ENCODE measurements around the gene ANKRD49.

Gene ANKRD49

DNA sequence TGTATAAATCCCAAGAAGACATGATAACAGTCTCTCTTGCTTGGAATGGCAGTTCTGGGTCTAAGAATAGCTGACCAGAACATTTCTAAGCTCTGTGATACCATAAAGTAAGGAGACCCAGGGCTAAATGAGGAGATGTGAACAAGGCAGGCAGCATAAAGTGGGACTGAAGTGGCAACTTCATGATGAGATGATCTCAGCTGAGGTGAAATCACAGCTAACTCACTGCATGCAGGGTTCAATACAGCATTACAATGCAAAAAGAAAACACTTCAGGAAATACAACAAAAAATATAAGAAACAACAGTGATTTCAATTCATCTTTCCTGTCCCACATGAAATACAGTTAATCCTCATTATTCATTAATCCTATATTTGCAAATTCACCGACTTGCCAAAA lies 44.8 kb upstream of the ANKRD49 start:
- Histone ChIP-seq H3K9ac (ENCODE audit: low read length) (no peak overlapping the region), H2AFZ (ENCODE audit: low read length) (no peak overlapping the region), H3K36me3 (ENCODE audit: insufficient read depth, low read length) (peaks cover 45% of the 10 kb centered on the region), H3K27me3 (ENCODE audit: insufficient read depth, low read length) (no peaks in the 10 kb centered on the region), H3K4me1 (ENCODE audit: insufficient read depth, low read length, severe bottlenecking) (no peaks in the 10 kb centered on the region), H3K27ac (ENCODE audit: low read depth, low read length, poor library complexity, severe bottlenecking) (no peak overlapping the region), H3K4me3 (ENCODE audit: low read depth, low read length, poor library complexity, severe bottlenecking) (no peak overlapping the region), H3K4me2 (ENCODE audit: low read length) (no peak overlapping the region), H4K20me1 (ENCODE audit: insufficient read depth, low read length) (no peaks in the 10 kb centered on the region), H3K9me3 (ENCODE audit: low read length) (peaks cover 4% of the 10 kb centered on the region; the same call in 1 of the 2 replicates), H3K79me2 (ENCODE audit: insufficient read depth, low read length) (no peaks in the 10 kb centered on the region), H3K9me2 (ENCODE audit: low read depth, low read length) (no peaks in the 10 kb centered on the region), H3F3A (ENCODE audit: insufficient read depth, low read length) (no peaks in the 10 kb centered on the region)
- TF ChIP-seq, protein P1, sequence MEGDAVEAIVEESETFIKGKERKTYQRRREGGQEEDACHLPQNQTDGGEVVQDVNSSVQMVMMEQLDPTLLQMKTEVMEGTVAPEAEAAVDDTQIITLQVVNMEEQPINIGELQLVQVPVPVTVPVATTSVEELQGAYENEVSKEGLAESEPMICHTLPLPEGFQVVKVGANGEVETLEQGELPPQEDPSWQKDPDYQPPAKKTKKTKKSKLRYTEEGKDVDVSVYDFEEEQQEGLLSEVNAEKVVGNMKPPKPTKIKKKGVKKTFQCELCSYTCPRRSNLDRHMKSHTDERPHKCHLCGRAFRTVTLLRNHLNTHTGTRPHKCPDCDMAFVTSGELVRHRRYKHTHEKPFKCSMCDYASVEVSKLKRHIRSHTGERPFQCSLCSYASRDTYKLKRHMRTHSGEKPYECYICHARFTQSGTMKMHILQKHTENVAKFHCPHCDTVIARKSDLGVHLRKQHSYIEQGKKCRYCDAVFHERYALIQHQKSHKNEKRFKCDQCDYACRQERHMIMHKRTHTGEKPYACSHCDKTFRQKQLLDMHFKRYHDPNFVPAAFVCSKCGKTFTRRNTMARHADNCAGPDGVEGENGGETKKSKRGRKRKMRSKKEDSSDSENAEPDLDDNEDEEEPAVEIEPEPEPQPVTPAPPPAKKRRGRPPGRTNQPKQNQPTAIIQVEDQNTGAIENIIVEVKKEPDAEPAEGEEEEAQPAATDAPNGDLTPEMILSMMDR (IDR thresholded peaks at IDR 0.05; ENCODE audit: low read length) = no peak
- TF ChIP-seq EZH2 (IDR thresholded peaks at IDR 0.05; ENCODE audit: borderline replicate concordance, low read length) = no peak

DNA sequence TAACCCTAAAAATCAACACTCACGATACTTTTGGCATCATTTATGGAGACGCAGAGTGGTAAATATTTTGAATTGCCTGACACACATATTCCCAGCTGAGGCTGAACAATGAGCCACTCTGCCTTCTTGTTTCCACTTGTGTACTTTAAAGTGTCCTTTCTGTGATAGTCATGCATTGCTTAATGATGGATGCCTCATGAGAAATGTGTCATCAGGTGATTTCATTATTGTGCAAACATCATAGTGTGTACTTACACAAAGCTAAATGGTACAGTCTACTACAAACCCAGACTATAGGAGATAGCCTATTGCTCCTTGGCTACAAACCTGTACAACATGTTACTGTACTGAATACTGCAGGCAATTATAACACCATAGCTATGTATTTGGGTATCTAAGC lies 44.3 kb upstream of the ANKRD49 start:
- Histone ChIP-seq H3K36me3 (ENCODE audit: insufficient read depth, low read length) (peaks cover 41% of the 10 kb centered on the region), H3K27me3 (ENCODE audit: insufficient read depth, low read length) (no peaks in the 10 kb centered on the region), H4K20me1 (ENCODE audit: insufficient read depth, low read length) (no peaks in the 10 kb centered on the region), H3K4me3 (ENCODE audit: low read depth, low read length, poor library complexity, severe bottlenecking) (no peak overlapping the region), H3K4me1 (ENCODE audit: insufficient read depth, low read length, severe bottlenecking) (no peaks in the 10 kb centered on the region), H3K9me2 (ENCODE audit: low read depth, low read length) (no peaks in the 10 kb centered on the region), H3K9ac (ENCODE audit: low read length) (no peak overlapping the region), H3K9me3 (ENCODE audit: low read length) (peaks cover 4% of the 10 kb centered on the region; the same call in 1 of the 2 replicates), H2AFZ (ENCODE audit: low read length) (no peak overlapping the region), H3F3A (ENCODE audit: insufficient read depth, low read length) (no peaks in the 10 kb centered on the region), H3K27ac (ENCODE audit: low read depth, low read length, poor library complexity, severe bottlenecking) (no peak overlapping the region), H3K4me2 (ENCODE audit: low read length) (no peak overlapping the region), H3K79me2 (ENCODE audit: insufficient read depth, low read length) (no peaks in the 10 kb centered on the region)
- TF ChIP-seq EZH2 (IDR thresholded peaks at IDR 0.05; ENCODE audit: borderline replicate concordance, low read length) = no peak
- TF ChIP-seq, protein P1 (IDR thresholded peaks at IDR 0.05; ENCODE audit: low read length) = no peak

DNA sequence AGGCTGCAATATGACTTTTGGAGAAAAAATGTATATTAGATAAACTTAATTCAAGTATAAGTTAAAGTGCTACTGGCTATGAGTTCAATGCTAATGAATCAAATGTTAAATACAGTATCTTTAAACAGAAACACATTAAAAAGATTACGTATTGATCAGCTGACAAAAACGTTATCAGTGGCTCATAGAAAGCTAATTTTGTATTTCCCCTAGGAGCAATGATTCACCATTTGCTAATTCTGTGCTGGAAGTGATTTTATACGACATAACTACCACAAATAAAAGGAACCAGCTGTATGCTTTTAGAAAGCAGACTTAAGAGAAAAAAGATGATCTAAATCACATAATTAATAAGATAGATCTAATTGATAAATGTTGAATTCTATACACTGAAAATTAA lies 43.7 kb upstream of the ANKRD49 start:
- Histone ChIP-seq H3K4me3 (ENCODE audit: low read depth, low read length, poor library complexity, severe bottlenecking) (no peak overlapping the region), H4K20me1 (ENCODE audit: insufficient read depth, low read length) (no peaks in the 10 kb centered on the region), H3K9me2 (ENCODE audit: low read depth, low read length) (no peaks in the 10 kb centered on the region), H3K9ac (ENCODE audit: low read length) (no peak overlapping the region), H3K79me2 (ENCODE audit: insufficient read depth, low read length) (no peaks in the 10 kb centered on the region), H3K4me2 (ENCODE audit: low read length) (no peak overlapping the region), H3K27me3 (ENCODE audit: insufficient read depth, low read length) (no peaks in the 10 kb centered on the region), H3K4me1 (ENCODE audit: insufficient read depth, low read length, severe bottlenecking) (no peaks in the 10 kb centered on the region), H3K36me3 (ENCODE audit: insufficient read depth, low read length) (peaks cover 38% of the 10 kb centered on the region), H3F3A (ENCODE audit: insufficient read depth, low read length) (no peaks in the 10 kb centered on the region), H3K27ac (ENCODE audit: low read depth, low read length, poor library complexity, severe bottlenecking) (no peak overlapping the region), H3K9me3 (ENCODE audit: low read length) (peaks cover 4% of the 10 kb centered on the region; the same call in 1 of the 2 replicates), H2AFZ (ENCODE audit: low read length) (no peak overlapping the region)
- TF ChIP-seq, protein P1 (IDR thresholded peaks at IDR 0.05; ENCODE audit: low read length) = no peak

All from OCI-LY1 (cell line).